GM21360 (cell line): ENCODE results near the gene TMEM163.
"Not testable (repeated sequence)": the region's sequence is repeated elsewhere in the genome, so short reads cannot be mapped to it uniquely, and the experiment has no call there.

ENCODE experiments used
- ATAC-seq: cut with Tn5 transposase; IDR thresholded peaks from one replicate; pipeline ENCODE4 v1.9.1; 2021; ENCODE audit warnings: mild to moderate bottlenecking, moderate library complexity; ENCODE audit not compliant: unreplicated experiment

Gene TMEM163

GRCh38 chr2:134539981-134540380, 178.8 kb downstream of the TMEM163 start:
- no peak for ATAC-seq

- no peak for ATAC-seq
These were observed 181.1 kb downstream of the TMEM163 start for GRCh38 chr2:134537702-134538101.

DNA sequence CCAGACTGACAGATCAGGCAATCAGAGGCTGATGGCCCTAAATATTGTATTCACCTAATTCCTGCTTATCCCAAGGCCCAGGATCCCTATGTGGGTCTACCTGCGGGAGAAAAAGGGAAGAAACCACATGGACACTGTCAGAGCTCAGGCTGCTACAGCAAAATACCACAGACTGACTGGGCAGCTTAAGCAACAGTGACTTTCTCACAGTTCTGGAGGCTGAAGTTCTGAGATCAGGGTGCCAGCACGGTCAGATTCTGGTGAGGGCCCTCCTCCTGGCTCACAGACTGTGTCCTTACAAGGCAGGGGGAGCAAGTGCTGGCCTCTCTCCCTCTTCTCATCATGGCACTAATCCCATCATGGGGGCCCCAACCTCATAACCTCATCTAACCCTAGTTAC, 181.7 kb downstream of the TMEM163 start:
- no peak for ATAC-seq

DNA sequence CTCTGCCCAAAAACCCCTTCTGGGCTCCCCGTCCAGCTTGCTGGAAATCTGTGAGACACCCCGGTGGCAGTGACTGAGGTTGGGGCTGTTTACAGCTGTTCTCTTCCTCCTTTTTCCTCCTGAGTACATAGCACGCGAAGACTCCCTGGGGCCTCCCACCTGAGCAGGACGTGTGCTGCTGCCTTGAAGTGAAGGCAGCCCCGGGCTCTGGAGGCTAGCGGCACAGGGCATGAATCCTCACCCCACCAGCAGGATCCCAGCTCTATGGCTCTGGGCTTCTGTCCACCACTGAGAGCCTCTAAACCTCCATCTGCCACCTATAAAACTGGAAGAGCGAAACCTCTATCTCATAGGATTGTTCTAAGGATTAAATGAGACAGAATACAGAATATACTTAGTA, 182.5 kb downstream of the TMEM163 start:
- no peak for ATAC-seq

DNA sequence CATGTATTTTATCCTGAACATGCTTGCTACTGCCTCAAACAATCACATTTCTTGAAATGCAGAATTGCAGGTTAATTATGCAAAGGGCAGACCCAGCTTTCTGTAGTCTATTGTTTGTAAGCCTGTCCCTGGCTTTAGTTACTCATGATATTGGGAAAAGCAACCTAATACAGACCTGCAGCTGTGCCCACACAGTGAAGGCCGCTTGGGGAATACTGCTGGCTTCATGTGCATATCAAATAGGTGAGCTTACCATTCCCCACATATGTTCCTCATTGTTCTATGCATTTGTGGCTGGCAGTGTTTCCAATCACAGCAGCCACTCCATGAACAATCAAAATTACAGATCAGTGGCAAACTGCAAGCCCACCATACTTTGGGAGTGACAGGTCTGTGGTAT, 186.3 kb downstream of the TMEM163 start:
- no peak for ATAC-seq

DNA sequence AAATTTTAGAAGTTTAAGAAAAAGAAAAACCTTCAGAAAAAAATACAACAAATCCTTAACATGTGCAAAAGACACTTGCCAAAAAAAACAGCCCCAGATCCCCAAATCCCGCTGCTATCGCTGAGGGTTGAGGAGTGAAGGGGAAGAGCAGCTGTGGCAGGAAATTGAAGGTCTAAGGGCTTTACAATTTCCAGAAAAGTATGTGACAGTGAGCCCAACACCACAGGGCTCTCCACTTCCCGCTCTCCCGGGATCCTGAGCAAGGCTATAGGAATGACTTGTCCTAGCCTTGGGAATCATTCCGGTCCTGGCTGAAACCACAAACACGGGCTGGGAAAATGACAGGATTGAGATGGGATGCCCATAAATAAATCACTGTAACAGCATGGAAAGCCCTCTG, 191.4 kb downstream of the TMEM163 start:
- no peak for ATAC-seq

GRCh38 chr2:134522496-134523455, 196.0 kb downstream of the TMEM163 start:
- no peak for ATAC-seq

GRCh38 chr2:134518101-134518500, 200.7 kb downstream of the TMEM163 start:
- no peak for ATAC-seq

DNA sequence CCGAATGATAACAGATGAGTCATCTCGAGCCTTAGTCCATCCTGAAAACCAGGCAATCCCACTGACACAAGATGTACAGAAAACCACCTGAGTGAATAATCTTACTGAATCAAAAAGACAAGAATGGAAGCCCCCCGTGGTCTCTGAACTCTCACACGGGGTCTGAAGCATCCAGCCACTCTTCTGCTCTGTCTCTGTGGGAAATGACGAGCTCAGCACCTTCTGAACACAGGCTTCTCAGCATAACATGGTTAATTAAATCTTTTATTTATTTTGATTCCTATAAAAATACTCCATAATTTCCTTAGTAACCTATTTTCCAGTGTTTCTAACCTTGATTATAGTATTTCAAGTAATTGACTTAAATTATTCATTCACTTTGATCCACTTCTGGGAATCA, 203.7 kb downstream of the TMEM163 start:
- no peak for ATAC-seq

GRCh38 chr2:134513465-134513804, 205.4 kb downstream of the TMEM163 start:
- no peak for ATAC-seq

DNA sequence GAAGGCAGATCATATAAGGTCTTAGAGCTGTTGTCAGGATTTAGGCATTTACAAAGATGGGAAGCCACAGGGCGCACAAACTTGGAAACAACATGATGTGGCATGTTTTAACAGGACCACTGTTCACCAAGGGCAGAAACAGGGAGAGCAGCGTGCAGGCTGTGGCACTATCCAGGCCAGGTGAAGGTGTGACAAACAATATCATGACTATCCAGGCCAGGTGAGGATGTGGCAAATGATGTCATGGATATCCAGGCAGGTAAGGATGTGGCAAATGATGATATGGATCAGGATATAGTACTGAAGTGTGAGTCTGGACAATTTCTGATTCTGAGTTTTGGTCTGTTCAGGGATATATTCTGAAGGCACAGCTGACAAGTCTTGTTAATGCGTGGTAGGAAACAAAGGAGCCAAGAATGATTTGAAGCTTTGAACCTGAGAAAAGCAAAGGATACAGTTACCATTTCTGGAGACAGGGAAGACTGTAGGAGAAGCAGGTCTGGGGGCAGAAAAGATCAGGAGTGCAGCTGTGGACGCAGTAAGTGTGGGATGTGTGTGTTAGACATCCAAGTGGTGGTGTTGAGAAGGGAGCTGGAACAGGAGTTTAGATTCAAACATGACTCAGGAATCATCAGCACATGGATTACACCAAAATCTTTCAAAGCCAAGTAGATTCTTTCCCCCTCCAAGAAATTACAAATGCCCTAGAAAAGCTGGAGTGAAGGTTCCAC, 205.9 kb downstream of the TMEM163 start:
- no peak for ATAC-seq

- no peak for ATAC-seq
These were observed 210.4 kb downstream of the TMEM163 start for GRCh38 chr2:134508391-134508790.

- no peak for ATAC-seq
These were observed 211.1 kb downstream of the TMEM163 start for GRCh38 chr2:134507697-134508096.

- not testable (repeated sequence) for ATAC-seq
These were observed 211.6 kb downstream of the TMEM163 start for GRCh38 chr2:134507159-134507558.

GRCh38 chr2:134505446-134505845, 213.4 kb downstream of the TMEM163 start:
- no peak for ATAC-seq

- no peak for ATAC-seq
These were observed 214.0 kb downstream of the TMEM163 start for GRCh38 chr2:134504586-134505336.

DNA sequence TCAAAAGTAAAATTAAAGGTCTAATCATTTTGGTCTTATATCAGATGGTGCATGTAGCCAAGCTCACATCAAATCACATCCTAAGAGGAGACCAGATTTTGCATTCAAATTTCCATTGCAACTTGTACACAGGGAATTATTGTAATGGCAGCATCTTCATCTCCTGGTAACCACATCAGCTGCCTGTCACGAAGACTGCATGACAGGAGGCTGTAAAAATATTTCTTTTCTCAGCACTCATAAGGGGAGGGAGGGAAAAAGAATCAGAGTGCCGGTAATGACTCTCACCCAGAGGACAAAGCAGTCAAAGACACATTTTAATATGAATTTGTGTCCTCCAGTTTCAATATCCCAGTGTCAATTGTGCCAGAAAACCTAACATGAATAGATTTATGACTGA, 216.7 kb downstream of the TMEM163 start:
- no peak for ATAC-seq

GRCh38 chr2:134501476-134502091, 217.2 kb downstream of the TMEM163 start:
- ATAC-seq = no peak

DNA sequence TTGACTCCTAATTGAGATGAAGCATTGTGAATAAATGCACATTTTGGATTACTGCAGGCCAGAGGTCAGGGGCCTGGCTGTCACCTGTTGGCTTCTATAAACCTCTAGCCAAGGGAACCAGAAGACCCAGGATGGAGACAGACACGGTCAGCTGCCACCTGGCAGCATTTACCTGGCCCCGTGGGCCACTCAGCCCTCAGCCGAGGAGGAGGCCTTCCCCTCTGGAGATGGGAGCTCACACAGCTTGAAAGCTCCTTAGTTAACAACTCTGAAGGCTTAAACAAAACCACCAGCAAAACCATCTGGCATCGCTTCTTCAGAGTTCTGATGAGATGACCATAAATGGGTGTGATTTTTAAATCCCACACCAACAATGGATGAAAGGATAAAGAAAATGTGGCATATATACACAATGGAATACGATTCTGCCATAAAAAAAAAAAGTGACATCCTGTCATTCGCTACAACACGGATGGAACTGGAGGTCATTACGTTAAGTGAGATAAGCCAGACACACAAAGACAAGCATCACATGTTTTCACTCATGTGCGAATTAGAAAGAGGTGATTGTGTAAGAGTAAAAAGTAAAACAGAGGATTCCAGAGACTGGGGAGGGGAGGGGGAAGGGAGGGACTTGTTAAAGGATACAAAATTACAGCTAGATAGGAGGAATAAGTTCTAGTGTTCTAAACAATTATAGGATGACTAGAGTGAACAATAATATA, 218.4 kb downstream of the TMEM163 start:
- ATAC-seq = no peak

DNA sequence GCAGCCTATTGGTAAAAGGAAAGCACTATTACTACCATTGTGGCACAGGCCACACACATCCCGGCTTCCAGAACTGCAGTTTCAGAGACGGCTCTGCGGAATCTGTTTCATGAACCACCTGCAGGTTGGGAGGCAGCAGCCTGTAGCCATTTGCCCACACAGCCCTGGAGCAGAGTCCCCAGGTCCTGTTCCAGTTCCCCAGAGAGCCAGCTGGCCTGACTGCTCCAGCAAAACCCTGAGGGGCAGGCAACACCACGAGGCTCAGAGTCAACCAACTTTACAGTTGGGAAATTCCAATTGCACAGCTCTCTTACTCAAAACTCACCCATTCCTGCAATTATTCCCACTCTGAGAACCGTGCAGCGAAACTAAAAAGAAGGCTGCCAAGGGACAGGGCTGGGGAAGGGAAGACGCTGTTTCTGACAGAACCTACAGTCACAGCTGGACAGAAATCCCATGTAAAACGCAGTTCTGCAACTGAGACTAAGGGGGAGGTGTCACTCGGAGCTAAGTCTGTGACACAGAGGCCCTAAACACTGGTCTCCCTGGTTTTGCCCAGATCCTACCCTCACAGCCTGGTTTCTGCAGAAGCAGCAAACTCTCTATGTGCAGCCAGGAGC, 219.4 kb downstream of the TMEM163 start:
- ATAC-seq = no peak
